Panc1 (cell line): ENCODE data around the gene SOX12. TPM values are rescaled to one million over a fixed set of nuclear protein-coding genes. Genes with fewer than 3 reads are reported as not detected.

Experiments used
- ATAC-seq: fragments of 200-7000 bp; cut with Tn5 transposase; 2 replicates; pipeline ENCODE4 v1.9.1; 2020; ENCODE audit warnings: mild to moderate bottlenecking, moderate library complexity
- BruUV-seq: library from RNA; stranded (reverse); fragments of 400-500 nt; replicated peaks from 2 replicates; lab custom pipeline; 2021; lab: Mats Ljungman, UMichigan
- CTCF ChIA-PET: fragments of 300-600 bp; sonication (Branson Sonifier 250); formaldehyde crosslinking; loops from one replicate; lab custom pipeline; 2022; ENCODE audit warnings: antibody characterized with exemption; lab: Charles Lee
- POLR2A ChIA-PET: fragments of 300-600 bp; sonication (Branson Sonifier 250); formaldehyde crosslinking; loops from one replicate; lab custom pipeline; 2022; ENCODE audit warnings: antibody characterized with exemption; lab: Charles Lee
- DNase-seq: peaks from one replicate; pipeline ENCODE4 v3.0.0-alpha.2; 2010; ENCODE audit warnings: low read depth, low spot score
- H3K27ac ChIP-seq: 2 replicates; pipeline ENCODE4 v1.5.1; 2011; ENCODE audit warnings: mild to moderate bottlenecking, low read length, inconsistent platforms
- H3K27me3 ChIP-seq: fragments of 200-500 bp; sonication (Bioruptor generic); 2 replicates; pipeline ENCODE4 v1.6.0; 2014; ENCODE audit warnings: low read length, inconsistent platforms; ENCODE audit not compliant: control insufficient read depth, insufficient read depth
- H3K36me3 ChIP-seq: fragments of 200-500 bp; sonication (Bioruptor generic); 2 replicates; pipeline ENCODE4 v1.5.1; 2014; ENCODE audit warnings: inconsistent platforms, mild to moderate bottlenecking, low read length, moderate library complexity; ENCODE audit not compliant: control insufficient read depth, insufficient read depth
- H3K4me1 ChIP-seq: 2 replicates; pipeline ENCODE4 v1.5.1; 2011; ENCODE audit warnings: inconsistent platforms, mild to moderate bottlenecking, low read length, moderate library complexity; ENCODE audit not compliant: control insufficient read depth, insufficient read depth
- H3K4me3 ChIP-seq, 2 experiments: 2 replicates each; pipeline ENCODE4 v1.5.1; 2011 to 2012; ENCODE audit warnings: low read depth in 2 of 2, low read length in 2 of 2, mild to moderate bottlenecking in 2 of 2, inconsistent platforms in 1 of 2, moderate library complexity in 1 of 2
- H3K9me3 ChIP-seq: fragments of 200-500 bp; sonication (Bioruptor generic); 2 replicates; pipeline ENCODE4 v1.5.1; 2014; ENCODE audit warnings: low read depth, mild to moderate bottlenecking, inconsistent platforms, low read length, moderate library complexity; ENCODE audit not compliant: control insufficient read depth, insufficient read depth
- POLR2AphosphoS5 ChIP-seq: IDR thresholded peaks from 2 replicates; pipeline ENCODE4 v1.6.1; 2012; ENCODE audit warnings: mild to moderate bottlenecking, low read depth, low read length, moderate library complexity
- SIN3A ChIP-seq: IDR thresholded peaks from 2 replicates; pipeline ENCODE4 v1.6.1; 2012; ENCODE audit warnings: low read depth, mild to moderate bottlenecking, low read length, moderate library complexity, borderline replicate concordance; ENCODE audit not compliant: insufficient read depth
- TCF7L2 ChIP-seq: IDR thresholded peaks from 2 replicates; pipeline ENCODE4 v1.6.1; 2011; ENCODE audit warnings: mild to moderate bottlenecking, low read depth, low read length, inconsistent platforms
- in situ Hi-C: cut with HindIII; loops from 2 replicates; pipeline ENCODE4 v1.10.0; 2016; ENCODE audit warnings: low sequenced_read_pairs, low pct_unique_long_range_greater_than_20kb
- intact Hi-C: fragments of 100-400 bp; cut with micrococcal nuclease; formaldehyde crosslinking; loops from one replicate; pipeline ENCODE4 v1.10.0; 2022; ENCODE audit not compliant: unreplicated experiment
- total RNA-seq: library from RNA; stranded (reverse); gene quantifications from one replicate; pipeline ENCODE4 v1.2.1, GENCODE V29; 2021; ENCODE audit not compliant: unreplicated experiment
- TF ChIP-seq, protein P1 (sequence below), 2 experiments: IDR thresholded peaks; 2 replicates each; pipeline ENCODE4 v1.6.1; 2011 to 2012; ENCODE audit warnings: low read depth in 2 of 2, control low read depth in 1 of 2, low read length in 1 of 2, mild to moderate bottlenecking in 1 of 2, moderate library complexity in 1 of 2; ENCODE audit not compliant: insufficient read depth in 1 of 2
- TF ChIP-seq, protein P2 (sequence below): fragments of 450-650 bp; IDR thresholded peaks from 2 replicates; pipeline ENCODE4 v1.5.1; 2017; ENCODE audit warnings: mild to moderate bottlenecking

The SOX12 gene
- total RNA-seq, 1 experiment from 2014 or later, result 48.6 TPM

DNA sequence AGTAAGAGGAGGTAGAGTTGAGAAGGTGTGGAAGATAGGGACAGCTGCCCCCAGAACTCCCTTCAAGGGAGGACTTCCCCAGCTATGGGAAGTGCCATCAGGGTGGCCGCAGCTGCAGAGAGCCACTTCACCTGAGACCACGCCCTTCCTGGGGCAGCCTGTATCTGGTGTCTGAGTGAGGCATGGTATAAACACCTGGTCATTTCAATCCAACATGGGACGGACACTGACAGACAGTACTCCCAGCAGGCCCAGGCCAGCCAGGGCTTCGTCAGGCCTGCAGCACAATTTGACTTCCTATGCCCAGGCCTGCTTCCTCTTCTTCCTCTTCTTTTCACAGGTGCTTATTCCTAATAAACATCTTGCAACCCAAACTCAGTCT is 4.5 kb downstream of the SOX12 start:
- POLR2A ChIA-PET, result interaction anchor here (0.6 kb wide), 1 partner anchor 225 kb away, joined by 3 read pairs; no protein-coding TSS in a partner anchor
- Histone ChIP-seq H3K9me3 (no peaks in the 10 kb centered on the region), H3K27me3 (no peaks in the 10 kb centered on the region), H3K4me1 (peaks cover 22% of the 10 kb centered on the region), H3K4me3 (no peak overlapping the region), H3K27ac (peak overlapping the region; percentile 71; the same call in 1 of the 2 replicates), H3K36me3 (no peaks in the 10 kb centered on the region; the same call in 1 of the 2 replicates)
- CTCF ChIA-PET, result interaction anchor here (1.2 kb wide), 1 partner anchor 10 kb away, joined by 8 read pairs; no protein-coding TSS in a partner anchor
- BruUV-seq, result no TSS peak
- in situ Hi-C loops, result no loop called here
- ATAC-seq (no peak), DNase-seq (no peak)
- TF ChIP-seq SIN3A, result no peak
- no peak for TF ChIP-seq TCF7L2
- no peak for TF ChIP-seq POLR2AphosphoS5
- TF ChIP-seq, protein P1, sequence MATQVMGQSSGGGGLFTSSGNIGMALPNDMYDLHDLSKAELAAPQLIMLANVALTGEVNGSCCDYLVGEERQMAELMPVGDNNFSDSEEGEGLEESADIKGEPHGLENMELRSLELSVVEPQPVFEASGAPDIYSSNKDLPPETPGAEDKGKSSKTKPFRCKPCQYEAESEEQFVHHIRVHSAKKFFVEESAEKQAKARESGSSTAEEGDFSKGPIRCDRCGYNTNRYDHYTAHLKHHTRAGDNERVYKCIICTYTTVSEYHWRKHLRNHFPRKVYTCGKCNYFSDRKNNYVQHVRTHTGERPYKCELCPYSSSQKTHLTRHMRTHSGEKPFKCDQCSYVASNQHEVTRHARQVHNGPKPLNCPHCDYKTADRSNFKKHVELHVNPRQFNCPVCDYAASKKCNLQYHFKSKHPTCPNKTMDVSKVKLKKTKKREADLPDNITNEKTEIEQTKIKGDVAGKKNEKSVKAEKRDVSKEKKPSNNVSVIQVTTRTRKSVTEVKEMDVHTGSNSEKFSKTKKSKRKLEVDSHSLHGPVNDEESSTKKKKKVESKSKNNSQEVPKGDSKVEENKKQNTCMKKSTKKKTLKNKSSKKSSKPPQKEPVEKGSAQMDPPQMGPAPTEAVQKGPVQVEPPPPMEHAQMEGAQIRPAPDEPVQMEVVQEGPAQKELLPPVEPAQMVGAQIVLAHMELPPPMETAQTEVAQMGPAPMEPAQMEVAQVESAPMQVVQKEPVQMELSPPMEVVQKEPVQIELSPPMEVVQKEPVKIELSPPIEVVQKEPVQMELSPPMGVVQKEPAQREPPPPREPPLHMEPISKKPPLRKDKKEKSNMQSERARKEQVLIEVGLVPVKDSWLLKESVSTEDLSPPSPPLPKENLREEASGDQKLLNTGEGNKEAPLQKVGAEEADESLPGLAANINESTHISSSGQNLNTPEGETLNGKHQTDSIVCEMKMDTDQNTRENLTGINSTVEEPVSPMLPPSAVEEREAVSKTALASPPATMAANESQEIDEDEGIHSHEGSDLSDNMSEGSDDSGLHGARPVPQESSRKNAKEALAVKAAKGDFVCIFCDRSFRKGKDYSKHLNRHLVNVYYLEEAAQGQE (IDR thresholded peaks at IDR 0.05; ENCODE audit: insufficient read depth in 1 of 2, low read depth in 2 of 2, low read length in 1 of 2), result no peak
- TF ChIP-seq, protein P2, sequence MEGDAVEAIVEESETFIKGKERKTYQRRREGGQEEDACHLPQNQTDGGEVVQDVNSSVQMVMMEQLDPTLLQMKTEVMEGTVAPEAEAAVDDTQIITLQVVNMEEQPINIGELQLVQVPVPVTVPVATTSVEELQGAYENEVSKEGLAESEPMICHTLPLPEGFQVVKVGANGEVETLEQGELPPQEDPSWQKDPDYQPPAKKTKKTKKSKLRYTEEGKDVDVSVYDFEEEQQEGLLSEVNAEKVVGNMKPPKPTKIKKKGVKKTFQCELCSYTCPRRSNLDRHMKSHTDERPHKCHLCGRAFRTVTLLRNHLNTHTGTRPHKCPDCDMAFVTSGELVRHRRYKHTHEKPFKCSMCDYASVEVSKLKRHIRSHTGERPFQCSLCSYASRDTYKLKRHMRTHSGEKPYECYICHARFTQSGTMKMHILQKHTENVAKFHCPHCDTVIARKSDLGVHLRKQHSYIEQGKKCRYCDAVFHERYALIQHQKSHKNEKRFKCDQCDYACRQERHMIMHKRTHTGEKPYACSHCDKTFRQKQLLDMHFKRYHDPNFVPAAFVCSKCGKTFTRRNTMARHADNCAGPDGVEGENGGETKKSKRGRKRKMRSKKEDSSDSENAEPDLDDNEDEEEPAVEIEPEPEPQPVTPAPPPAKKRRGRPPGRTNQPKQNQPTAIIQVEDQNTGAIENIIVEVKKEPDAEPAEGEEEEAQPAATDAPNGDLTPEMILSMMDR, result no peak
- intact Hi-C loops, result no loop called here

DNA sequence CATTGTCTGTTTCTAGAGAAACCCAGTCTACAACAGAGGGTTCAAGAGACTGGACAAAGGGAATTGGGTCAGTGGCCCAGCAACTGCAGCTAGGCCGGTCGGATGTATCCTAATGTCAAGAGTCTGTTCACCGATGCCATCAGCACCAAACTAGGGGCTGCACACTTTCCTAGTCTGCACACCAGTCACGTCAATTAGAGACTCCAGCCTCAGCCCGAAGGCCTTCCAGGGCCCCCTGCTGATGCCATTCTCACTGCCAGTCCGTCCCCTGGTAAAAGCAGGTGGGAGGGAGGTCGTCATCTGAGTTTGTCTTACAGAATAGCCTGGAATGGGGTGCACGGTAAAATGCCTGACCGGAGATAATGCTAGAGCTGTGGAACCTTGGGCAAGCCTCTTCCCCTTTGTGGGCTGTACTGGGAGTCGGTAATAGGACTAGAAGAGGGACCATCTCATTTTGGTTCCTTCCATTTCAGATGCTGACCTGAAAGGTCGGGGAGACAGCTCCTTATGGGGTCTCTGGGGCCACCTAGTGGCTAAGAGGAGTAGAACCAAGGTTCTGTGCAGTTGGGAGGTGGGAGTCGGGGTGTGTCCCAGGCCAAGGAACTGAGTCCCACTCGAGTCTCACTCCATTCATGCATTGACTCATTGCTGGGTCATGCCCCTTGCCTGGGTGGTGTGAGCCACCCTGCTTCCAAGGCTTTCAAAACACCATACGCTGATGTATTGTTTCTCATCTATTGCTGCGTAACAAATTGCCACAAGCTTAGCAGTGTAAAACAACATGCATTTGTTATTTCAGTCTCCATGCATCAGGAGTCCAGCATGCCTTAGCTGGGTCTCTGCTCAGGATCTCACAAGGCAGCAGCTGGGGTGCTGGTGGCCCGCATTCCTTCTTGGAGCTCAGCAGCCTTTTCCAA is 5.1 kb downstream of the SOX12 start:
- Histone ChIP-seq H3K4me3 (no peak overlapping the region), H3K27ac (peak overlapping the region; percentile 44; the same call in 1 of the 2 replicates), H3K36me3 (no peaks in the 10 kb centered on the region; the same call in 1 of the 2 replicates), H3K4me1 (peaks cover 22% of the 10 kb centered on the region), H3K27me3 (no peaks in the 10 kb centered on the region), H3K9me3 (no peaks in the 10 kb centered on the region)
- CTCF ChIA-PET, result interaction anchor here (0.6 to 1.2 kb wide), 4 partner anchors 10 to 120 kb away, joined by 3 to 16 read pairs (median 6); no protein-coding TSS in a partner anchor
- DNase-seq (no peak), ATAC-seq (peak; percentile 24)
- in situ Hi-C loops, result no loop called here
- TF ChIP-seq, protein P2, result peak; percentile 94
- TF ChIP-seq, protein P1 (IDR thresholded peaks at IDR 0.05; ENCODE audit: insufficient read depth in 1 of 2, low read depth in 2 of 2, low read length in 1 of 2), result no peak
- TF ChIP-seq POLR2AphosphoS5 (peak; percentile 54), SIN3A (no peak), TCF7L2 (no peak)
- intact Hi-C loops, result no loop called here
- POLR2A ChIA-PET, result interaction anchor here (0.5 to 0.6 kb wide), 2 partner anchors 32 to 226 kb away, joined by 3 to 4 read pairs; no protein-coding TSS in a partner anchor
- no TSS peak for BruUV-seq
